ENCODE results near the gene LIPT2. TPM values are rescaled to one million over a fixed set of nuclear protein-coding genes. Genes with fewer than 3 reads are reported as not detected.

Gene LIPT2
- polyA plus RNA-seq, 1 experiment: 2.1 TPM

- Histone ChIP-seq H3K9me3 (ENCODE audit: control insufficient read depth, insufficient read depth, low read length) (no peaks in the 10 kb centered on the region), H3K4me3 (ENCODE audit: low read depth, low read length) (no peak overlapping the region), H3K27me3 (ENCODE audit: control insufficient read depth, insufficient read depth, low read length) (peaks cover 2% of the 10 kb centered on the region), H3K27ac (ENCODE audit: low read depth, low read length) (no peak overlapping the region)
- DNase-seq (ENCODE audit: low read depth, low spot score): no peak
- TF ChIP-seq, protein P1, sequence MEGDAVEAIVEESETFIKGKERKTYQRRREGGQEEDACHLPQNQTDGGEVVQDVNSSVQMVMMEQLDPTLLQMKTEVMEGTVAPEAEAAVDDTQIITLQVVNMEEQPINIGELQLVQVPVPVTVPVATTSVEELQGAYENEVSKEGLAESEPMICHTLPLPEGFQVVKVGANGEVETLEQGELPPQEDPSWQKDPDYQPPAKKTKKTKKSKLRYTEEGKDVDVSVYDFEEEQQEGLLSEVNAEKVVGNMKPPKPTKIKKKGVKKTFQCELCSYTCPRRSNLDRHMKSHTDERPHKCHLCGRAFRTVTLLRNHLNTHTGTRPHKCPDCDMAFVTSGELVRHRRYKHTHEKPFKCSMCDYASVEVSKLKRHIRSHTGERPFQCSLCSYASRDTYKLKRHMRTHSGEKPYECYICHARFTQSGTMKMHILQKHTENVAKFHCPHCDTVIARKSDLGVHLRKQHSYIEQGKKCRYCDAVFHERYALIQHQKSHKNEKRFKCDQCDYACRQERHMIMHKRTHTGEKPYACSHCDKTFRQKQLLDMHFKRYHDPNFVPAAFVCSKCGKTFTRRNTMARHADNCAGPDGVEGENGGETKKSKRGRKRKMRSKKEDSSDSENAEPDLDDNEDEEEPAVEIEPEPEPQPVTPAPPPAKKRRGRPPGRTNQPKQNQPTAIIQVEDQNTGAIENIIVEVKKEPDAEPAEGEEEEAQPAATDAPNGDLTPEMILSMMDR (IDR thresholded peaks at IDR 0.05; ENCODE audit: low read depth, low read length): no peak
- POLR2A ChIA-PET: no interaction called here
- CTCF ChIA-PET: interaction anchor here (1.0 to 3.7 kb wide), 6 partner anchors 9 to 187 kb away, joined by 3 to 27 read pairs (median 6); no protein-coding TSS in a partner anchor
Measured at GRCh38 chr11:74443071-74443864, 50.3 kb downstream of the LIPT2 start.

GRCh38 chr11:74442636-74443035 is 50.9 kb downstream of the LIPT2 start:
- POLR2A ChIA-PET: no interaction called here

More at GRCh38 chr11:74442636-74443035, 50.9 kb downstream of the LIPT2 start:
- TF ChIP-seq, protein P1 (IDR thresholded peaks at IDR 0.05; ENCODE audit: low read depth, low read length): no peak
- no peak for DNase-seq (ENCODE audit: low read depth, low spot score)
- H3K27ac ChIP-seq (ENCODE audit: low read depth, low read length): no peak overlapping the region
- H3K9me3 ChIP-seq (ENCODE audit: control insufficient read depth, insufficient read depth, low read length): no peaks in the 10 kb centered on the region
- CTCF ChIA-PET: interaction anchor here (1.0 to 3.7 kb wide), 4 partner anchors 10 to 187 kb away, joined by 3 to 27 read pairs (median 6); no protein-coding TSS in a partner anchor
- no peak overlapping the region for H3K4me3 ChIP-seq (ENCODE audit: low read depth, low read length)
- H3K27me3 ChIP-seq (ENCODE audit: control insufficient read depth, insufficient read depth, low read length): peaks cover 2% of the 10 kb centered on the region

Small RNA genes lying within 50 kb of the gene (small RNA-seq; reads per million reads assigned to genes)
- not detected for gene CYCSP27 (ENCODE audit: insufficient read length, low read depth)

Other genes starting within 250 kb of the LIPT2 start
- gene P4HA3, start 182.1 kb downstream of the LIPT2 start, polyA plus RNA-seq (2011; rRNA removed): 8.5 and 10.7 TPM in 2 replicates
- gene PGM2L1, start 95.3 kb downstream of the LIPT2 start, polyA plus RNA-seq (2011; rRNA removed): 1.7 and 2.6 TPM in 2 replicates
- 0.66 and 1.0 TPM in 2 replicates for gene KCNE3, start 26.2 kb downstream of the LIPT2 start, polyA plus RNA-seq (2011; rRNA removed)
- gene POLD3, start 98.9 kb upstream of the LIPT2 start, polyA plus RNA-seq (2011; rRNA removed): 10.0 and 14.8 TPM in 2 replicates
- gene CHRDL2, start 237.7 kb upstream of the LIPT2 start, polyA plus RNA-seq (2011; rRNA removed): 0.88 and 0.91 TPM in 2 replicates